Skeletal muscle cell (primary cell): ENCODE results near the gene PTTG2.
"Not testable (repeated sequence)": the region's sequence is repeated elsewhere in the genome, so short reads cannot be mapped to it uniquely, and the experiment has no call there.

ENCODE experiments used
- DNase-seq: peaks from one replicate; pipeline ENCODE4 v3.0.0-alpha.2; 2010; ENCODE audit warnings: low read depth
- H3K4me3 ChIP-seq: 2 replicates; pipeline ENCODE4 v1.5.1; 2011; ENCODE audit warnings: low read depth, mild to moderate bottlenecking, control low read depth, low read length, moderate library complexity

Gene PTTG2

GRCh38 chr4:37960098-37960497 is at the start of gene PTTG2:
Gene PTTG2 (plus strand): TSS chr4:37960398. CDS start chr4:37960435, 37 bp downstream.
- no peak within 1 kb of the TSS for H3K4me3 ChIP-seq
- DNase-seq, result no peak

- H3K4me3 ChIP-seq, result no peak overlapping the region
- DNase-seq, result no peak
These were observed 45.7 kb upstream of the PTTG2 start for GRCh38 chr4:37914539-37914938.

GRCh38 chr4:37917388-37917787 is 42.8 kb upstream of the PTTG2 start:
- DNase-seq, result no peak
- H3K4me3 ChIP-seq, result no peak overlapping the region

GRCh38 chr4:37918653-37919052 is 41.5 kb upstream of the PTTG2 start:
- DNase-seq, result no peak
- H3K4me3 ChIP-seq, result no peak overlapping the region

GRCh38 chr4:37922328-37922727 is 37.9 kb upstream of the PTTG2 start:
- peak; percentile 79 for DNase-seq
- H3K4me3 ChIP-seq, result no peak overlapping the region

GRCh38 chr4:37923089-37923488 is 37.1 kb upstream of the PTTG2 start:
- DNase-seq, H3K4me3 ChIP-seq: not testable (repeated sequence)

- DNase-seq, result no peak
- H3K4me3 ChIP-seq, result no peak overlapping the region
These were observed 35.3 kb upstream of the PTTG2 start for GRCh38 chr4:37924946-37925345.

- H3K4me3 ChIP-seq, result no peak overlapping the region
- DNase-seq, result no peak
These were observed 32.8 kb upstream of the PTTG2 start for GRCh38 chr4:37927434-37927833.

- DNase-seq, result peak; percentile 31
- no peak overlapping the region for H3K4me3 ChIP-seq
These were observed 31.5 kb upstream of the PTTG2 start for GRCh38 chr4:37928426-37929416.

- no peak for DNase-seq
- no peak overlapping the region for H3K4me3 ChIP-seq
These were observed 26.1 kb upstream of the PTTG2 start for GRCh38 chr4:37934096-37934495.

- no peak for DNase-seq
- no peak overlapping the region for H3K4me3 ChIP-seq
These were observed 25.6 kb upstream of the PTTG2 start for GRCh38 chr4:37934609-37935008.

GRCh38 chr4:37935026-37935425 is 25.2 kb upstream of the PTTG2 start:
- no peak overlapping the region for H3K4me3 ChIP-seq
- DNase-seq, result no peak

GRCh38 chr4:37936889-37937498 is 23.2 kb upstream of the PTTG2 start:
- H3K4me3 ChIP-seq, result no peak overlapping the region
- DNase-seq, result no peak

- H3K4me3 ChIP-seq, result no peak overlapping the region
These were observed 22.0 kb upstream of the PTTG2 start for GRCh38 chr4:37938208-37938607.

GRCh38 chr4:37946503-37947179 is 13.6 kb upstream of the PTTG2 start:
- no peak overlapping the region for H3K4me3 ChIP-seq
- no peak for DNase-seq

More at GRCh38 chr4:37938208-37938607, 22.0 kb upstream of the PTTG2 start:
- DNase-seq, result no peak

- DNase-seq, result no peak
- H3K4me3 ChIP-seq, result no peak overlapping the region
These were observed 11.7 kb upstream of the PTTG2 start for GRCh38 chr4:37948542-37948941.

GRCh38 chr4:37949636-37950426 is 10.4 kb upstream of the PTTG2 start:
- no peak overlapping the region for H3K4me3 ChIP-seq
- DNase-seq, result no peak

GRCh38 chr4:37951461-37952352 is 8.5 kb upstream of the PTTG2 start:
- no peak overlapping the region for H3K4me3 ChIP-seq
- no peak for DNase-seq
